ENCODE measurements around the gene ZNF326.

ZNF326 gene

DNA sequence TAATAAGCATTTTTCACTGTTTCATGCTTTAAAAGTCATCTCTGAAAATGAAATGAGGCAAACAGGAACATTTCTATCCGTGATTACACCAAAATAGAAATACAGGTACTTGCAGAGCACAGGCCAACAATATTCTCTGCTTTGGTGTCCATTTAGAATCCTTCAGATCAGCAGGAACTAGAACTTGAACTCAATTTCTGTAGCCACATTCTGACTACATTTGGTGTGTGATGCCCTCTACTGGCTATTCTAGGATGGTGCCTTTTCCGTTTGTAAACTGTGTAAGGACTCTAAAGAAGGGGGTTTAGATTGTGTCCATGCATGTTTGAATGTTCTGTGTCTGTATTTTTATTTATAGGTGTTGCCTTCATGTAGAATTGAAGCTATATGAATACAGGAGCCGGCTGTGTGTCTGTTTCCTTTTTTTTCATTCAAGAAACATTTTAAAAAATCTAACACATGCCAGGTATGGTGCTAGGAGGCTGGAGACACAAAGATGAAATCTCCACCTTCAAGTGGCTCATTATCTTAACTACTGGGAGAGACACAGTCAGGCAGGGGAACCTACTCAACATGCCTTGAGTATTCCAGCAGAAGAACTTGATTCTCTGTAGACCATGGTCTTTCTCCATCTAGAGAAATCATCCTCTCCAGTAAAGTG is 7.6 kb upstream of the ZNF326 start:
- peak; percentile 84 for TF ChIP-seq CTCF (IDR thresholded peaks at IDR 0.05)

- no peak for TF ChIP-seq CTCF (IDR thresholded peaks at IDR 0.05)
These were observed 5.8 kb upstream of the ZNF326 start for GRCh38 chr1:89989099-89989498.

- no peak for TF ChIP-seq CTCF (IDR thresholded peaks at IDR 0.05)
These were observed 5.1 kb upstream of the ZNF326 start for GRCh38 chr1:89989799-89990198.

- TF ChIP-seq CTCF (IDR thresholded peaks at IDR 0.05): no peak
These were observed 3.7 kb upstream of the ZNF326 start for GRCh38 chr1:89990976-89991831.

- TF ChIP-seq CTCF (IDR thresholded peaks at IDR 0.05): no peak
These were observed 1.4 kb upstream of the ZNF326 start for GRCh38 chr1:89993541-89993940.

GRCh38 chr1:89994231-89994804 is 592 bp upstream of the ZNF326 start:
- no peak for TF ChIP-seq CTCF (IDR thresholded peaks at IDR 0.05)

DNA sequence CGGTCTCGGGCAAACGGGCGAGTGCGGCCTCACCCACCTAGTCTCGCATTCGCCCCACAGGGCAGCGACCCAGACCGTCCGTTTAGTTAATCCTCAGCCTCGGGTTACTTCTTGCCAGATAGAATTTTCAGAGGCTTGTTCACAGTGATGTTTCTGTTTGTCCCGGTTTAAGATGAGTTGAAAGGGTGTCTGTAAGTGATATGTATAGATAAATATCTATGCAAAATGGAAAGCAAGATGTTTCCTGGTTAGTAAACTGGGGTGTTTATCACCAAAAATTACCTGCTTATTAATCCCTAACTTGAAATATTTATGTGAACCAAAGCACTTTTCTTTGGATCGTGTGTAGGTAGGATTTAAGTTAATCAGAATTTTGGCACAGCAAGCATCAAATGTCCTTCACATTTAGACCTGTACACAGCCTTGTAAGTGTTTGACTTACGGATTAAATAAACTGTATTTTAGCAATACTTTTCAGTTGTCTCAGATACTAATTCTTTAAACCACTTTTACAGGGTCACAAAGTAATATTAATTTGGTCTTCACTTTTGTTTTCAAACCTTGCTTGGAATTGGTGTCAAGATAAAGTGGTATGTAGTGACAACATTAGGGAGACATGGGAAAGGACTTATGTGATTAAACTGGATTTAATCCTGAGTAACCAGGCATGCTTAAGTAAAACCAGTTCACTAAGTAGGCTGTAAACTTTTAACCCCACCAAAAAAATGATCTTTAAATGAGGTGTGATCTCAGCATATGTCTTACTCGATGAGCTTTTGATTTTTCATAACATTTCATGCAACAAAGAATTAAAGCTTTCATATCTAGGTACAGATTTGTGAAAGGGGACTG is 914 bp downstream of the ZNF326 start:
- no peak for TF ChIP-seq CTCF (IDR thresholded peaks at IDR 0.05)
